Activated CD4-positive, alpha-beta T cell treated with anti-CD3 and anti-CD28 coated beads for 4 hours (primary cell): ENCODE results near the gene EXOSC3.
A peak's percentile ranks its signal among the peaks of the same experiment; 100 is the strongest.
"Not testable (repeated sequence)": the region's sequence is repeated elsewhere in the genome, so short reads cannot be mapped to it uniquely, and the experiment has no call there.

ENCODE experiments used
- DNase-seq, 2 donors: peaks; one replicate each; pipeline ENCODE4 v3.0.0-alpha.2; 2020

EXOSC3 gene

DNA sequence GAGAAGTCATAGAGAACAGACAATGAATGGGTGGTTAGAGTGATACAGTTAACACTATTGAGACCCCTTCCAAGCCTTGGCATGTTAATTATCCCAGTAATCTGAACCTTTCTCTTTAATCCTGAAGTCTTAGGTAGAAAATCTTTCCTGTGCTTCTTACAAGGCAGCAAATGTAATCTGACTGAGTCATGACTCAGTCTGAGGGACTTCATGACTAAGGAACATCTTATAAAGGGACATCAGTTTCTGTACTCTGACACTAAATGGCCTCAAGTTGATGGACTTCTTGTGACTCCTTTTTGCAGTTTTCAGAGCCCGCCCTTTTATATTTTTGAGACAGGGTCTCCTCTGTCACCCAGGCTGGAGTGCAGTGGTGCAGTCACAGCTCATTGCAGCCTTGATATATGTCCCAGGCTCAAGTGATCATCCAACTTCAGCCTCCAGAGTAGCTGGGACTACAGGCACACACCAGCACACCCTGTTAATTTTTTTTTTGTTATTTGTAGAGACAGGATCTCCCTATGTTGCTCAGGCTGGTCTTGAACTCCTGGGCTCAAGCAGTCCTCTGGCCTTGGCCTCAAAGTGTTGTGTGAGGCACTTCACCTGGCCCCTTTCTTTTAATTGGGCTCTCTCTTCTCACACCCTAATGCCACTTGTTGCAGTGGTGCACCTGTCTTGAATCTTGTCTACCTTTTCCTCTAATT, 9.5 kb downstream of the EXOSC3 start:
- no peak for DNase-seq

- no peak for DNase-seq
These were observed 14.9 kb downstream of the EXOSC3 start for GRCh38 chr9:37769995-37770394.

- no peak for DNase-seq
These were observed 15.6 kb downstream of the EXOSC3 start for GRCh38 chr9:37769306-37769705.

DNA sequence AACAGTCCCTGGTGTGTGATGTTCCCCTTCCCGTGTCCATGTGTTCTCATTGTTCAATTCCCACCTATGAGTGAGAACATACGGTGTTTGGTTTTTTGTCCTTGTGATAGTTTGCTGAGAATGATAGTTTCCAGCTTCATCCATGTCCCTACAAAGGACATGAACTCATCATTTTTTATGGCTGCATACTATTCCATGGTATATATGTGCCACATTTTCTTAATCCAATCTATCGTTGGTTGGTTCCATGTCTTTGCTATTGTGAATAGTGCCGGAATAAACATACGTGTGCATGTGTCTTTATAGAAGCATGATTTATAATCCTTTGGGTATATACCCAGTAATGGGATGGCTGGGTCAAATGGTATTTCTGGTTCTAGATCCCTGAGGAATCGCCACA, 19.6 kb downstream of the EXOSC3 start:
- DNase-seq, result not testable (repeated sequence)

DNA sequence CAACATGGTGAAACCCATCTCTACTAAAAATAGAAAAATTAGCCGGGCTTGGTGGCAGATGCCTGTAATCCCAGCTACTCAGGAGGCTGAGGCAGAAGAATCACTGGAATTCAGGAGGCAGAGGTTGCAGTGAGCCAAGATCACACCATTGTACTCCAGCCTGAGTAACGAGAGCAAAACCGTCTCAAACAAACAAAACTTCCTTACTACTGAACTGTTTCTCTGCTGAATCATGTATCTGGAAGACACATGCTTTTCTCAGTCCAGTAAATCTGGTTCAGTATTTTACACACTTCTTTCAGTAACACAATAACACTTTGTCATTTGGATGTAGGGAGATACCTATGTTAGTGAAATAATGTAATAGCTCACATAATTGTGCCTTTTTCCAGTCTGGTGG, 23.4 kb downstream of the EXOSC3 start:
- DNase-seq, result no peak

DNA sequence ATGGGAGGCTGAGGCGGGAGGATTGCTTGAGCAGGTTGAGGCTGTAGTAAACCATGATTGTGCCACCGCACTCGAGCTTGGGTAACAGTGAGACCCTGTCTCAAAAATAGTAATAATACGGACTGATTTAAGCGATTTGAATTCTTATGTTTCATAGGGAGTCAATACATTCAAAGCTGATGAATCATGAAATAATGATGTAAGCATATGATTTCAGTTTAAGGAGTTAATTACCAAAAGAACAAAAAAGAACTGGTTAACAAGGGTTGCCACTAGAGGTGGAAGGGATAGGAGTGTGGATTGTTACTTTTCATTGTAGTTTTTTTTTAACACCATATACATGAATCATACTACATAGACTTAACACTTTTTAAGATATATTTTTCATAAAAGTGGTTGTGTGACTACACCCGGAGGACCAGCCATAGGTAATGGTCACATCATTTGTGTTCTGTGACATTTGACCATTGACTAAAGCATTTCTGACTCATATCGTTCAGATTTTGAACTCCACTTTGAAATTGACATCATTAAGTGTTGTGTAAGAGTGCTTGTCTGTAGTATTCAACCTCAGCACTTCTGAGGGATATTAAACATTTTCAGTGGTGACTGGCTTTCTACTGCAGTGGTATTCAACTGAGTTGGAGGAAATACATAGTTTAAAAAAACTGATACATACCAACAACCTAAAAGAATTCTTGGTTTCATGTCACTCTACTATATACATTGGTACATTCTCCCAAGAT, 24.3 kb downstream of the EXOSC3 start:
- DNase-seq, result no peak

DNA sequence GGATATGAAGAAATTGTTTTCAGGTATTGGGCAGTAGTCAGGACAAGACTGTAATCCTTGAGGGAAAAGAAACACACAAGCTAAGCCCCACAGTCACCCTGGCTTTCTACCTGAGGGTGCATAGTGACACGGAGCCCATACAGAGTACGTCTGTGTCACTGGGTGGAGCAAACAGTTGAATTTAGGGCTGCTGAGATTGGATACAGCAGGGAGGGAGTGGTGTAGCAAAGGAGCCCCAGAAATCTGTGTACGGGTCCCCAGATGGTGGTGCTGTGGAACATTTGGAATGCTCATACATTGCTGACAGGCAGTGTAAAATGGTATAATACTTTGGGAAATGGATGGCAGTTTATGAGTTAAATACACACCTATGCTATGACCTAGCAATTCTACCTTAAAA, 26.1 kb downstream of the EXOSC3 start:
- no peak for DNase-seq

- DNase-seq, result peak; percentile 74 to 76
These were observed 31.2 kb downstream of the EXOSC3 start, which contains the start of gene TRMT10B for GRCh38 chr9:37753489-37754190. Gene TRMT10B (plus strand): TSS chr9:37753805. CDS start chr9:37761932, 8,127 bp downstream.

DNA sequence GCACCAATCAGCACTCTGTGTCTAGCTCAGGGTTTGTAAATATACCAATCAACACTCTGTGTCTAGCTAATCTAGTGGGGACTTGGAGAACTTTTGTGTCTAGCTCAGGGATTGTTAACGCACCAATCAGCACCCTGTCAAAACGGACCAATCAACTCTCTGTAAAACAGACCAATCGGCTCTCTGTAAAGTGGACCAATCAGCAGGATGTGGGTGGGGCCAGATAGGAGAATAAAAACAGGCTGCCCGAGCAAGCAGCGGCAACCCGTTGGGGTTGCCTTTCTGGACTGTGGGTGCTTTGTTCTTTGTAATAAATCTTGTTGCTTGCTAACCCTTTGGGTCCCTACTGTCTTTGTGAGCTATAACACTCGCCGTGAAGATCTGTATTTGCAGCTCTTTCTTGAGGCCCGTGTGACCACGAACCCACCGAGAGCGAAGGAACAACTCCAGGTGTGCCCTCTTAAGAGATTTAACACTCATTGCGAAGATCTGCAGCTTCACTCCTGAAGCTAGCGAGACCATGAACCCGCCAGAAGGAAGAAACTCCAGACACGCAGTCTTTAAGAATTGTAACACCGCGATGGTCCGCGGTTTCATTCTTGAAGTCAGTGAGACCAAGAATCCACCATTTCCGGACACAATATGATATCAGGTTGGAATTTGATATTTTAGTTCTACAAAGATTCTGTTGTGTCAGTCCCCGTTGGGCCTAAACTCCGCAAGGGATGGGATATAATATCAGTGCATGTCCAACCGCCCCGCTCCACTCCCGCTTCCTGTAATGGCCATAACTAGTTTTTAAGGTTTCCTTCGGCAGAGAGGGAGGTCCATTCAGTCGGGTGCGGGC, 32.0 kb downstream of the EXOSC3 start:
- no peak for DNase-seq

DNA sequence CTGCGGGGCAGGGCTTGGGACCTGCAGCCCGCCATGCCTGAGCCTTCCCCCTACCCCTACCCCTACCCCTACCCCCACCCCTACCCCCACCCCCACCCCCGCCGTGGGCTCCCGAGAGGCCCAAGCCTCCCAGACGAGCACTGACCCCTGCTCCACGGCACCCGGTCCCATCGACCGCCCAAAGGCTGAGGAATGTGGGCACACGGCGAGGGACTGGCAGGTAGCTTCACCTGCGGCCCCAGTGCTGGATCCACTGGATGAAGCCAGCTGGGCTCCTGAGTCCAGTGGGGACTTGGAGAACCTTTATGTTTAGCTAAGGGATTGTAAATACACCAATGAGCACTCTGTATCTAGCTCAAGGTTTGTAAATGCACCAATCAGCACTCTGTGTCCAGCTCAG, 32.8 kb downstream of the EXOSC3 start:
- not testable (repeated sequence) for DNase-seq

DNA sequence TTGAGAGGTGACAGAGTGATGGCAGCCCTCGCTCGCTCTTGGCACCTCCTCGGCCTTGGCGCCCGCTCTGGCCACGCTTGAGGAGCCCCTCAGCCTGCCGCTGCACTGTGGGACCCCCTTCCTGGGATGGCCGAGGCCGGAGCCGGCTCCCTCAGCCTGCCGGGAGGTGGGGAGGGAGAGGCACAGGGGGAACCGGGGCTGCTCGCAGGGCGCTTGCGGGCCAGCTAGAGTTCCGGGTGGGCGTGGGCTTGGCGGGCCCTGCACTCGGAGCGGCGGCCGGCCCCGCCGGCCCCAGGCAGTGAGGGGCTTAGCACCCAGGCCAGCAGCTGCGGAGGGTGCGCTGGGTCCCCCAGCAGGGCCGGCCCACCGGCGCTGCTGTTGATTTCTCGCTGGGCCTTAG, 33.2 kb downstream of the EXOSC3 start:
- DNase-seq, result not testable (repeated sequence)

GRCh38 chr9:37751186-37751585, 33.7 kb downstream of the EXOSC3 start:
- DNase-seq, result no peak

DNA sequence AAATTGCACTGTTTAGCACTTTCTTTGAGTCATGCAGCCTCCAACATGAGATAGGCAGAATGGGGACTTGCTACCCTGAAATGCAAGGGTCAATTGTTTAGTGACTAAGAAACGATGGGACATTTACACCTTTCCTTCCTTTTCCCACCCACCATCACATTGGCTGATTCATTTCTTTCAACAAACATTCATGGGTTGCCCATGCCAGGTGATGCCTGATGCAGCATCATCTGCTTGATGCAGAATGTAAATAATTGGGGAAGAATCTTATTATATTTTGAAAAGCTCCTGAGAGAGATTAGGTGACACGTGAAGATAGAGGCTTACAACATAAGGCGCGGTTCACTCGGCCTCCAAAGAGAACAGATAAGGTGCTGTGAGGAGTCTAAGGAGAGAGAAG, 35.7 kb downstream of the EXOSC3 start:
- DNase-seq, result no peak

DNA sequence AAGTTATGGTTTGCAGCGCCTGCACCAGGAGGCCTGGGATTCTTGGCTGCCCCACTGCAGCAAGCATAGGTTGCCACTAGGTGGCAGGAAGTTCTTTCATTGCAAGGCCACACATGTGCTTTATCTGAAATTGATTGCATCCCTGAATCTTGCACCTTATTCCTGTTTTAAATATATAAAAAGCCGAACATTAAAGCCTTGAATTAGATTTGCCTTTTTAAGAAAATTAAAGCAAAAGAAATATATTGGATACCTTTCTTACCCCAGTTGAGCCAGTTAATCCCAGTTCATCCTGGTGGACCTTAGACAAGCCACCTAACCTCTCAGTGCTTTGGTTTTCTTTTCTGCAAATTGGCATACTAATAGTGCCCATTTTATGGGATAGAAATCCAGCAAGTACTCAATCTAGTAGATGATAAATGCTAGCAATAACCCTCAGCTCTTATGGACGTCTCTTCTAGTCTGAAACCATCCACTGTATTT, 37.6 kb downstream of the EXOSC3 start:
- peak; percentile 36 to 57 for DNase-seq

- no peak for DNase-seq
These were observed 38.2 kb downstream of the EXOSC3 start for GRCh38 chr9:37746448-37747270.

GRCh38 chr9:37745970-37746369, 38.9 kb downstream of the EXOSC3 start:
- no peak for DNase-seq

- no peak for DNase-seq
These were observed 44.1 kb downstream of the EXOSC3 start for GRCh38 chr9:37740631-37741328.

DNA sequence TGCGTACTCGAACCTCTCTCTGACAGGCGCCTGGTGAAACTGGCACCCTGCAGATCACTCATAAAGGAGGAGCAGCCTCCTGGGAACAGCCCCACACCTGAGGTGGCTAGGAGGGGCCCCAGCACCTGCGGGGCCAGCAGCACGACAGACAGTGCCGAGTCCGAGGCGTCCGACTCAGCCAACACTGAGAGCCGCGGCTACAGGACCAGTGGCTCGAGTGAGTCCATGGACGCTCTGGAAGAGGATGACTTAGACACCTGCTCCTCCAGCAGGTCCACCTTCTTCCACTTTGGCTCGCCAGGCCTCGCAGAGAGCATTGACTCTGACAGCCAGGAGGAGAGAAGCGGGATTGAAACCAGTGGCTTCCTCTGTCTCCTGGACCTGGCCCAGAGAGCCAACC, 44.7 kb downstream of the EXOSC3 start:
- no peak for DNase-seq

DNA sequence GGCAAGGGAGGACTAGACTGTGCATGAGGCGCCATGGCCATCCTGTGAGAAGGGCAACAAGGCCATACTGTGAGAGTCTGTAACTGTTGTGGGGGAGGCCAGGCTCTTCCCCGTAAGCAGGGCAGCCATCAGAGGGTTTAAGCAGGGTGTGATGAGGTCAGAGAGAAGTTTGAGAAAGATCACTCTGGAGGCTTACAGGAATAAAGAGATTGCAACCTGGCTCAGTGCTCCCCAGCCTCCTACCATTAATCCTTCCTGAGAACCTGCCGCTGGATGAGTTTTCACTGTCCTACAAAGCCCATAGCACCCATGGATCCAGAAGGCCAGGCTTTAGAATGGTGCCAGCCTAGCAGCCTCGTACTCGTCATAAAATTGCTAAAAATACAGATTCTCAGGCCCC, 45.6 kb downstream of the EXOSC3 start:
- DNase-seq, result no peak

DNA sequence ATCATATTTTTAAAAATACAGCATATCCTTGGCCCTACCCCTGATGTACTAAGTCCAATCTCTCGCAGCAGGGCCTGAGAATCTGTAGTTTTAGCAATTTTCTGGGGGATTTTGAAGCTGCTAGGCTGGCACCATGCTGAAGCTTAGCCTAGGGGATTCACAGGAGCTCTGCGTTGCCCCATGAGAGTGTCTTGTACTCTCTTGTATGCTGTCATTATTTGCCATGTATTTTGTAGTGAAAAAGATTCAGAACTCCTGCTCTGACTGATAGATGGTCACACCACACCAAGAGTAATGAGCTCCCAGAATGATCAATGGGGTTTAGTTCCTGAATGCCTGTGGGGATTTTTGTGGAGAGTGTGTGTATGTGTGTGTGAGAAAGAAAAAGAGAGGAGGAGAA, 51.9 kb downstream of the EXOSC3 start:
- DNase-seq, result no peak

DNA sequence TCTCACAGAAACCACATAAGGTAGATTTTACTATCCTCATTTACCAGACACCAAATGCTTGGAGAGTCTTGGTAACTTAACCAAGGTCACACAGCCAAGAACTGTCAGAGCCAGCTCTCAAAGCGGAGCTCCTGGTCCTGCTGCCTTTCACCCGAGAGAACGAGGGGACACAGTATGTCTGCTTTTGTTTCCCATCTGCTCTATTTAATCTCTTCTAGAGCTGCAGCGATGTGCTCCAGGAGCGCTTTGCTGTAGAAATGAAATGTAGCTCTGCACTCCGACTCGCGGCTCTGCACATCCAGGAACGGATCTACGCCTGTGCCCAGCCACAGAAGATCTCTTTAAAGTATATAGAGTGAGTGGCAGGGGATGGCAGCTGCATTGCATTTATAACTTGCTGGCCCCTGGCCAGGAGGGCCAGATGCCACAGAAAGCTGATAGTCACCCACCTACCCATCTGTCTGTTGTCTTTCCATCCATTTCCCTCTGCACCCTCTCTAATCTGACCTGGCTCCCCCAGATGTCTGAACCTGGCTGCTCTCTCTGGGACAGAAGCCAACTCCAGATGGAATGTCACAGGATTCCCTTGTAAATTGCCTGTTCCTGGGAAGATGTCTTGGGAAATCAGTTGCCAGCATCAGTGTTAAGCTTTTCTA, 52.6 kb downstream of the EXOSC3 start:
- DNase-seq, result no peak
